NCI-H1436 (cell line): ENCODE measurements around the gene ZNF787.
A peak's percentile ranks its signal among the peaks of the same experiment; 100 is the strongest.

ENCODE experiments used
- DNase-seq: peaks from one replicate; lab custom pipeline; 2025; lab: John Stamatoyannopoulos, UW

ZNF787 gene

GRCh38 chr19:56086671-56087430 is 34.2 kb downstream of the ZNF787 start:
- no peak for DNase-seq

- no peak for DNase-seq
Observed at GRCh38 chr19:56085571-56086275, 35.4 kb downstream of the ZNF787 start.

GRCh38 chr19:56084835-56085536 is 36.1 kb downstream of the ZNF787 start:
- no peak for DNase-seq

- DNase-seq = no peak
Observed at GRCh38 chr19:56083668-56084067, 37.4 kb downstream of the ZNF787 start.

GRCh38 chr19:56080669-56081401 is 40.3 kb downstream of the ZNF787 start:
- DNase-seq = peak; percentile 64

- DNase-seq = no peak
Observed at GRCh38 chr19:56079609-56080008, 41.5 kb downstream of the ZNF787 start.

- DNase-seq = peak; percentile 23
Observed at GRCh38 chr19:56076498-56076897, 44.6 kb downstream of the ZNF787 start.

- no peak for DNase-seq
Observed at GRCh38 chr19:56071151-56071550, 49.9 kb downstream of the ZNF787 start.

- no peak for DNase-seq
Observed at GRCh38 chr19:56069642-56070041, 51.5 kb downstream of the ZNF787 start.

GRCh38 chr19:56066152-56067023 is 54.7 kb downstream of the ZNF787 start:
- peak; percentile 64 for DNase-seq

- DNase-seq = no peak
Observed at GRCh38 chr19:56053596-56053995, 67.5 kb downstream of the ZNF787 start.
